Stimulated activated naive CD8-positive, alpha-beta T cell treated with anti-CD3 and anti-CD28 coated beads, Interleukin-15, amount 100 ng/mL, for 72 hours (primary cell): Measurements from ENCODE around the gene CKLF.
A peak's percentile ranks its signal among the peaks of the same experiment; 100 is the strongest.

Experiments
- ATAC-seq: fragments of 150-1000 bp; cut with Tn5 transposase; 2 replicates; pipeline ENCODE4 v1.10.0; 2021; ENCODE audit warnings: mild to moderate bottlenecking, moderate library complexity
- DNase-seq, 2 donors: peaks; one replicate each; pipeline ENCODE4 v3.0.0; 2021 to 2022
- H3K27ac Mint-ChIP-seq, 2 donors: one replicate each; pipeline ENCODE4 v1.8.0; 2022; ENCODE audit warnings: mild to moderate bottlenecking in 2 of 2, mixed read lengths in 2 of 2, moderate library complexity in 2 of 2
- H3K27me3 Mint-ChIP-seq: one replicate; pipeline ENCODE4 v1.8.0; 2022; ENCODE audit warnings: mixed read lengths
- H3K4me1 Mint-ChIP-seq: one replicate; pipeline ENCODE4 v1.8.0; 2022; ENCODE audit warnings: mild to moderate bottlenecking, mixed read lengths
- H3K4me3 Mint-ChIP-seq, 2 donors: one replicate each; pipeline ENCODE4 v1.8.0; 2022; ENCODE audit warnings: mild to moderate bottlenecking in 2 of 2, mixed read lengths in 2 of 2, moderate library complexity in 1 of 2
- H3K9me3 Mint-ChIP-seq, 2 donors: one replicate each; pipeline ENCODE4 v1.8.0; 2022; ENCODE audit warnings: mixed read lengths in 2 of 2

CKLF gene

DNA sequence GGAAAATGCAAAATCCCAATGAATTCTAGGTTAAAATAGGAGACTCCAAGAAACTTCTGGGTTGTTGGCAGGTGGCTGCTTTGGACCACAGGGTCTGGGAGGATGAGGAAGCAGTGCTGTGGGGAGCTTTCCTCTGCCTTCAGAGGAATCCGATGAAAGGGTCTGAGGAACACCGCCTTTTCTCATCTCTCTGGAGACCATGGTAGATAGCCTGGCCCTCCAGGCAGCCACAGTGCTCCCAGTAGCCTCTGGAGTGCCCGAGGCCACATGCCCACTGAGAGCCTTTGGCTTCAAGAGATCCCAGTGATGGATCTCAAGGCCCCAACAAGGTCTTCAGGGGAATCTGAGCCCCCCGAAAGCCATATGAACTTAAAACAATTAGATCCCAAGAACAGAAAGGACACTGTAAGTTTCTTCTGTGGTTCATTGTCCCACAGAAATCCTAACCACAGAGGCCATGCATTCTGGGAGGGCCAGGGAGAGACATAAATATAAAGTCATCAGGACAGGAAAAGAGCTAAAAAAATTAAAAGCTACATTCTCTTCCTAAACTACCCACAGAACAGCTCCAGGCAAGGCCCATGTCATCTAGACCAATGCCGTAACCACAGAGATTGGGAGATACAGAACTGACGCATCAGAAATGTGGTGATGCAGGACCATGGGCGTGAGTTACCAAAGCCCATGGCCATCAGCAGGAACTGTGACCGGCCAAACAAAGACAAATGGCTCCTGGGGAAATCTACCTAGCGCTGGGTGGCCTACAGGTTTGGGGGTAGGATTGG lies 26.8 kb upstream of the CKLF start:
- Mint-ChIP-seq H3K4me3 (no peak overlapping the region), H3K4me1 (peaks cover 89% of the 10 kb centered on the region), H3K27me3 (no peaks in the 10 kb centered on the region), H3K27ac (no peak overlapping the region), H3K9me3 (no peaks in the 10 kb centered on the region)
- DNase-seq (no peak), ATAC-seq (no peak)

DNA sequence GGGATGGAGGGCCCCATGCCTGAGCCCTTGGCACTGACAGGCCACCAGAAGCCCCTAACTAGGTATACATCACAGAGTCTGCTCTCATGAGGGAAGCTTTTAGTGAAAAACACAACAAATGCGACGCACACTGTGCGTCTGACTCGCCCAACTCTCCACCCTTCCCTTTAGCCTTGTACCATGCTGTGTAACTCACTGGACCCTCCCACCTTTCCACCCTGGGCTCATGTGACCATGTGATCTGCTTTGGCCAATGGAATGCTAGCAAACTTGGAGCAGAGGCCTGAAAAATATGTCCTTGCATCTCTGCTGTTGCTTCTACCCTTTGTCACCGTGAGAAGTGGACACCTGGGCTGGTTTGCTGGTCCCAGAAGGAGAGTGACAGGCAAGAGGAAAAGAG lies 24.1 kb upstream of the CKLF start:
- no peaks in the 10 kb centered on the region for H3K27me3 Mint-ChIP-seq
- peaks cover 62% of the 10 kb centered on the region for H3K4me1 Mint-ChIP-seq
- H3K4me3 Mint-ChIP-seq = no peak overlapping the region
- H3K9me3 Mint-ChIP-seq = no peaks in the 10 kb centered on the region
- H3K27ac Mint-ChIP-seq = no peak overlapping the region
- ATAC-seq (no peak), DNase-seq (no peak)

DNA sequence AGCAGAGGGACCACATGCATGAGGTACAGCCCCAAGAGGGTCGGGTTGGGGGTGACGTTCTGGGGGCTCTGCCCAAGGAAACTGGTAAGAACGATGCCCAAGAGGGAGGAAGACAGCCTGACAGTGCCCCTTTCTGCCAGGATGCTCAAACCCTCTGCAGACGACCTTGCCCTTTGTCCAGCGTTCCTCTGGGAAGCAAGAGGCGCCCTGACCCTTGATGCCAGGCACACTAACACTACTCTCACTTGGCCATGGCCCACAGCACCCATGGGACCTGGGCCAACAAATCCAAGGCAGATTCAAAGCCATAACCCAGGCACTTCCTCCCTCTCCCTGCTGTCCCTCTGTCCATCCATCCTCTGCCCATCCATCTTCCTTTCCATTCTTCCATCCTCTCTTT lies 22.9 kb upstream of the CKLF start:
- Mint-ChIP-seq H3K4me1 (peaks cover 50% of the 10 kb centered on the region), H3K27ac (no peak overlapping the region)

DNA sequence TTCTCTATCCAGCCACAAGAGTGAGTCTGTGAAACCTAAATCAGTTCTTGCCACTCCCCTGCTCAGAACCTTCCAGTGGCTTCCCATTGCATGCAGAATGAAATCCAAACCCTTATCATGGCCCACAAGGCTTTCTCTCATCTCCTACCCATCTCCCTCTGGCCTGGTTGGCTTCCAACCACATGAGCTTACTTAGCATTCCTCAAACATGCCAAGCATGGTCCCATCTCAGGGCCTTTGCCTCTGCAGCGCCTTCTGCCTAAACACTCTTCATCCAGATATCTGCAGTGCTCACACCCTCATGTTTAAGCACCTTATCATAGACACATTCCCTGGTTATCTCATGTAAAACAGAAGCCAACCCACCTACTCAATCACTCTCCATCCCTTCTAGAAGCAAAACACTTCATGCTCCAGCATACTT lies 18.0 kb upstream of the CKLF start:
- ATAC-seq = no peak
- peaks cover 12% of the 10 kb centered on the region for H3K4me1 Mint-ChIP-seq
- no peaks in the 10 kb centered on the region for H3K9me3 Mint-ChIP-seq
- no peaks in the 10 kb centered on the region for H3K27me3 Mint-ChIP-seq
- H3K27ac Mint-ChIP-seq = no peak overlapping the region
- DNase-seq = no peak
- no peak overlapping the region for H3K4me3 Mint-ChIP-seq

More for the DNA sequence above, 22.9 kb upstream of the CKLF start:
- ATAC-seq (no peak), DNase-seq (no peak)
- Mint-ChIP-seq H3K27me3 (no peaks in the 10 kb centered on the region), H3K4me3 (no peak overlapping the region), H3K9me3 (no peaks in the 10 kb centered on the region)

DNA sequence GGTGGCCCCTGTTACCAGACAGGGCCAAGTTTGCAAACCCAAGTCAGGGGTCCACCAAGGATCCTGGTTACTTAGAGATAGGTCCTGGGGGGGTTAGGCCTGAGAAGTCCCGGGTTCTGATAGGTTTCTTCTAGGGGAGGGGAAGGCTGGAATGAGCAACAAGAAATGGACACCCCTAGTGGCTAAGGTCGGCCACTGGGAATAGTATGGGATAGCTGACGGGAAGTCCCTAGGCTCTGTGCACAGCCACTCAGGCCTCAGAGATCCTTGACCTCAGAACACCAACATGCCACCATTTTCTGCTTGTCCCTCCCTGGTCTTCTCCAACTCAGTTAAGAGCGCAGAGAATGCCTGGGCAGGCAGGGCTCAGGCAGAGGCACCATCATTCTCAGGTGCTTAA lies 15.9 kb upstream of the CKLF start:
- Mint-ChIP-seq H3K4me3 (no peak overlapping the region), H3K27me3 (no peaks in the 10 kb centered on the region), H3K4me1 (peaks cover 16% of the 10 kb centered on the region), H3K27ac (no peak overlapping the region), H3K9me3 (no peaks in the 10 kb centered on the region)
- ATAC-seq (no peak), DNase-seq (no peak)

DNA sequence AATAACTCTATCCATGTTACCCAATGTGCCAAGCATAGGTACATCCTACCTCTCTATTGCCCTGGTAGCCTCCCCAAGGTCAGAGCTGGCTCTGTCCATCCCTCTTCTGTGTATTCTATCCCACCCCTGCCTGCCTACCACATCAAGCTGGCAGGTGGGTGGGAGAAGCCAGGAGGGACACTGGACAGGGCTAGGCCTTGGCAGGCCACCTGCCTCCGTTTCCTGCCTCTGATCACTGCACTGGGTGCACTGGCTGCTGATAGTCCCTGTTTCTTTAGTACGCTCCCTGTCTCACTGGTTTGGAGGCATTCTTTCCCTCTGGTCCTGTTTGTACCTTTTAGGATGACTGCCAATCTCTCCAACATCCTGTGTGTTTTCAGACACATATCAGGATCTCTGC lies 15.1 kb upstream of the CKLF start:
- peaks cover 16% of the 10 kb centered on the region for H3K4me1 Mint-ChIP-seq
- H3K9me3 Mint-ChIP-seq = no peaks in the 10 kb centered on the region
- H3K4me3 Mint-ChIP-seq = no peak overlapping the region
- H3K27ac Mint-ChIP-seq = no peak overlapping the region
- DNase-seq (no peak), ATAC-seq (no peak)
- H3K27me3 Mint-ChIP-seq = no peaks in the 10 kb centered on the region

DNA sequence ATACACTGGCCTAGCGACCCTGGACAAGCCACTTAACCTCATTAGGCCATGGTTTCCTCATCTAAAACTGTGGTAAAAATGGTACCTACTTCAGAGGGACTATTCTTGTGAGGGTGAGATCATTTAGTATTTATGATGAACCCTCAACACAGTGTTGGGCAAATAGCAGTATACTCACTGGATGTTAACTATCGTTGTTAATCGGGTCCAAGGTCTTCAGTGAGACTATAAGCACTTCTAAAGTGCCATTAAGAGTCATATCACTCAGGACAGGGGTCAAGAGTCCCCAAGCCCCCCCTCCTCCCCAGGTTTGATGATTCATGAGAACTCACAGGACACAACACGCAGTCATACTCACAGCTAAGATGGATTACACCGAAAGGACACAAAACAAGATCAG lies 13.5 kb upstream of the CKLF start:
- Mint-ChIP-seq H3K4me3 (no peak overlapping the region), H3K9me3 (no peaks in the 10 kb centered on the region), H3K27me3 (no peaks in the 10 kb centered on the region), H3K4me1 (peaks cover 20% of the 10 kb centered on the region), H3K27ac (no peak overlapping the region)
- ATAC-seq (no peak), DNase-seq (no peak)

DNA sequence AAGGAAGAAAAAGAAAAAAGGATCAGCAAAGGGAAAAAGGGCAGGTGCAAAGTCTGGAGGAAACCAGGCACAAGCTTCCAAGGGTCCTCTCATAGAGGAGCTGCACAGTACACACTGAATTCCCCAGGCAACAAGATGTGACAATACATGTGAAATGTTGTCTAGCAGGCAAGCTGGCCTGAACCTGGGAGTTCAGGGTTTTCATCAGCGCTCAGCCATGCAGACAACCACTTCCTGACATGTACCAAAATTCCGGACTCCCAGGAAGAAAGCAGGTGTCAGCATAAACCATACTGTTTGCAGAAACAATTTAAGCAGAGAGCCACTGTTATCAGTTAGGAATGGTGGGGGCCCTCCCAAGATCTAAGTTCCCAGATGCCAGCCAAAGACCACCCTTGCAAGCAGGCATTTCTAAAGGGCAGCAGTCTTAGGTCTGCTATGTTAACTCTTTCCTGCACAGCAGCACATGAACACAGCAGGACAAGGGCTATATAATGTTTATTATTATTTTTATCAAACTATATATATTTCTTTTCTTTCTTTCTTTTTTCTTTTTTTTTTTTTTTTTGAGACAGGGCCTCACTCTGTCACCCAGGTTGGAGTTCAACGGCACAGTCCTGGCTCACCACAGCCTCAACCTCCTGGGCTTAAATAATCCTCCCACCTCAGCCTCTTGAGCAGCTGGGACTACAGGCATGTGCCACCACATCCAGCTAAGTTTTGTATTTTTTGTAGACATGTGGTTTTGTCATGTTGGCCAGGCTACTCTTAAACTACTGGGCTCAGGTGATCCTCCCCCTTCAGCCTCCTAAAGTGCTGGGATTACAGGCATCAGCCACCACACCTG lies 12.5 kb upstream of the CKLF start:
- ATAC-seq (no peak), DNase-seq (no peak)
- peaks cover 26% of the 10 kb centered on the region for H3K4me1 Mint-ChIP-seq
- H3K4me3 Mint-ChIP-seq = no peak overlapping the region
- H3K27me3 Mint-ChIP-seq = no peaks in the 10 kb centered on the region
- no peaks in the 10 kb centered on the region for H3K9me3 Mint-ChIP-seq
- H3K27ac Mint-ChIP-seq = no peak overlapping the region

DNA sequence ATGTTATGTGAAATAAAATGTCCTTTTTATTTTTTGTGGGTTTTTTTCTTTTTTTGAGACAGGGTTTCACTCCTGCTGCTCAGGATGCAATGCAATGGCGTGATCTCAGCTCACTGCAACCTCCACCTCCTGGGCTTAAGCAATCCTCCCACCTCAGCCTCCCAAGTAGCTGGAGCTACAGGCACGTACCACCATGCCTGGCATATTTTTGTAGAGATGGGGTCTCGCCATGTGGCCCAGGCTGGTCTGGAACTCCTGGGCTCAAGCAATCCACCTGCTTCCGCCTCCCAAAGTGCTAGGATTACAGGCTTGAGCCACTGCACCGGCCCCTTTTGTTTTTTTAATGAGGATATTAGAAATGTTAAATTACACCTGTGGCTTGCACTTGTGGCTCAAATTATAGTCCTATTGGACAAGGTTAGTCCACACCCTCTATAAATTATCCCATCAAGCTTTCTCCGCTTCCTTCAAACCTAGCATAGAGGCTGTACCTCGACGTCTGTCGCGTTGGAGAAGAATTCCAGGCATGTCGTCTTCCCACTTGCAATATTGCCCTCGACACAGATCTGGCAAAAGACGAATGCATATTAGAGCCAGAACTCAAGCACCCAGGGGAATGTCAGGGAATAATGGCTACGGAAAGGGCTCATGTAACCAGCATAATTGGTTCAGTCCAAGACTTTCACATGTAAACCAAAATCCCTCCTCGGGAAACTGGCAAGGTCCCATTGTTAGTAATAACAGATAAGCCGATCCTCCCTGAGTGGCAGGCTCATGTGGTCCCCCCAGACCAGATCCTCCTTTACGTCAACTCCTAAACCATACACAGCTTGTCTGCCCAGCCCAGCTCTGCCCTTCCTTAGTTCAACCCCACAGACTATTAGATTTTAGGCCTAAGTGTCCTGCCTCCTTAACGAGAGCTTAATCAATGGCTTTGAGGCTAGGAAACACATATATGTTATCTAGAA lies 10.7 kb upstream of the CKLF start:
- Mint-ChIP-seq H3K9me3 (no peaks in the 10 kb centered on the region), H3K27me3 (no peaks in the 10 kb centered on the region), H3K4me3 (no peak overlapping the region), H3K4me1 (peaks cover 26% of the 10 kb centered on the region), H3K27ac (no peak overlapping the region)
- ATAC-seq (no peak), DNase-seq (no peak)

DNA sequence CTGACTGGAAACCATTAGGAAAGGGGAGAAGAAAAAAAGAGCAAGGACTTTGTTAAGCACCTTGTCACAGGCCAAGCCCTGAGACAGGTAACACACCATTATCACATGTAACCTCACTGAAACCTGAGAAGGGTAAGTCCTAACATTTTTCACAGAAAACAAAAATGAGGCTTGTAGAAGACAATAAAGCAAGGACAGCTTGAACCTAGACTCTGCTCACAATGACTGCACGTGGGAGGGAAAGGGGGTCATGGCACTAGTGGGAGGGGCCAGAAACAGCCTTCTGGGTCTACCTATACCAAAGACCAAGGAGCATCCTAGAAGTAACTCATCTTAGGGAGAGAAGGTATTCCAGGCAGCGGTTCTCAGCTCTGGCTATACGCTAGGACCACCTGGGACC lies 10.0 kb upstream of the CKLF start:
- Mint-ChIP-seq H3K4me1 (peaks cover 32% of the 10 kb centered on the region), H3K9me3 (no peaks in the 10 kb centered on the region), H3K4me3 (no peak overlapping the region), H3K27me3 (no peaks in the 10 kb centered on the region), H3K27ac (no peak overlapping the region)
- no peak for DNase-seq
- no peak for ATAC-seq

DNA sequence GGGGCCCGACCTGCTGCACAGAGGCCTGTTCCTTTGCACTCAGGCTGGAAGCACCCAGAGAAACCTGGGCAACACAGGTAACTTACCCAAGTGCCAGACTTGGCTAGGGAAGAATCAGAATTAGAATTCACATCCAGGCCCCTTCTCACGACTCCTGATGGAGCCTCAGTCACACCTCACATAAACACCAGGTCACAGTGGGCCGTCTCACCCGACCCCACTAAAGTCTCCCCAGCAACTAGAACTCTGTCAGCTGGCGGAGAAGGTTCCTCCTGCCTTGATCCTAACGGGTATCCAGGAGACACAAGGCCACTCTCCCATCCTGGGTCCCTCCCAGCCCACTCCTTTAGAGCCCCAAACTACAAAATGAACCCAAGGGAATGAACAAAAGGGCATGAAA lies 8.8 kb upstream of the CKLF start:
- H3K27me3 Mint-ChIP-seq = no peaks in the 10 kb centered on the region

DNA sequence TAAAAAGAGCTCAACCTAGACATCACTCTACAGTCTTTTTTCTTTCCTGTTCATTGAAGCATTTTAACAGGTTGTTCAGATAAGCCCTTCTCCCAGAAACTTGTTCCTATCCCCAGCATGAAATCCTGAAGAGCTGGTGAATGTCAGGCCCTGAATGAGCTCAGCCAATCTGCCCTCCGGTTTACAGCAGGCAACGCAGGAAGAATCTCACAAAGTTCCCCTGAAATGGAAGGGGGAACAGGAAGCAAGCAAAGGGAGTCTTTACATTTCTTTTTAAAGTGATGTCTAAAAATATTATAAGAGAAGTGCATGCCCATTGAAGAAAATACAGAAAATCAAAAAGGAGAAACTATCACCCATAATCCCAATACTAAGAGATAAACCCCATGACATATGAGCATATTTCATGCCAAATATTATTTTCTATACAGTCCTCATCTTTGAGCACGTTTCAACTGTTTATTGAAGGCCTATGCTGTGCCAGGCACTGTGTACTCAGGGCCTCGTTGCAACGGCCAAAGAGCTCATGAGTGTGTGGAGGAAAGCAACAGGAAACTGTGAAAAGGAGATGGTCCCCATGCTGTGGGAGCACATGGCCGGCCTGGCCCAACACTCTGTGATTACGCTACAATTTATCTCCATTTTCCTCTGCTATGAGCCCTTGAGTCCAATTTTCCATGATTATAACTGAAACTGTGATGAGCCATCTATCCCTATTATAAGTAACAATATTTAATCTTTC lies 8.2 kb upstream of the CKLF start:
- H3K4me1 Mint-ChIP-seq = peaks cover 46% of the 10 kb centered on the region
- ATAC-seq = no peak

More for the DNA sequence above, 8.8 kb upstream of the CKLF start:
- Mint-ChIP-seq H3K4me1 (peaks cover 43% of the 10 kb centered on the region), H3K9me3 (no peaks in the 10 kb centered on the region), H3K27ac (peak overlapping the region in 1 of 2 donors; percentile 23), H3K4me3 (no peak overlapping the region)
- ATAC-seq (no peak), DNase-seq (no peak)

DNA sequence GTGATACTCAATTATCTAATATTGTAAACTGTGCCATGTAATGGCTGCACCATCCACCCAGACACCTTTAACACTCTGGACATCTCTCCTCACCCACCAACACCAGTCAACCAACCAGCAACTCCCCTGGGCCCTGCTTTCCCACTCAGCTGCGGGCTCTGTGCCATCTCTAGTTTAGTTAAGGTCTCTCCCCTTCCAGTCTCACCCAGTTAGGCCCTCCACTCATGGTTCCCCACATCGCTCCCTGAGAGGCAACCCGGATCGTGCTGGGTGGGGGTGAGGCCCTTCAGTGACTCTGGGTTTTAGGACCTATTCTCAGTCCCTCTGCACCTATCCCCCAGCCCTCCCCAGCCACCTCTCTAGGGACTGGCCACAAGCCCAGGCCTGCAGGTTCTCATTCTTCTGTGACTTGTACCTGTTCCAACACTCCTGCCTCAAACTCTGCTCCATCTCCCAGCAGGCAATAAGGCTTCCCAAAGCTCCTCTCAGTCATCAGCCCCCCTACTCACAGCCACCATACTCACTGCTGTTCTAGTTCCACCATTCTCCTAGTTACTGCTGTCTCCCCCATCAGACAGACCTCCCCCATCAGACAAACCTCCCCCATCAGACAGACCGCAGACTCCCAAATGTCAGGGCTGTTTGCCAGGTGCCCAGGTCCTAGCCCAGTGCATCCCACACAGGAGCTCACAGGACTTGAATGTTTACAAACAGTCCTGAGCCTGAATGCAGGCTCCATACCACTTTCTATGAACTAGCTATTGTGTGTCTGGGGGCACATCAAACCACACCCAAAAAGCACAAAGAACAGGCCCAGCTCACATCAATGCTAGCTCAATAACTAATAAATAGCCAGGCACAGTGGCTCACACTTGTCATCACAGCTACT lies 5.0 kb upstream of the CKLF start:
- DNase-seq (no peak), ATAC-seq (no peak)
- H3K27ac Mint-ChIP-seq = peak overlapping the region; percentile 7 to 41
- peaks cover 55% of the 10 kb centered on the region for H3K4me1 Mint-ChIP-seq
- H3K4me3 Mint-ChIP-seq = no peak overlapping the region
- no peaks in the 10 kb centered on the region for H3K9me3 Mint-ChIP-seq
- H3K27me3 Mint-ChIP-seq = no peaks in the 10 kb centered on the region

More for the DNA sequence above, 8.2 kb upstream of the CKLF start:
- Mint-ChIP-seq H3K4me3 (no peak overlapping the region), H3K27me3 (no peaks in the 10 kb centered on the region), H3K27ac (no peak overlapping the region), H3K9me3 (no peaks in the 10 kb centered on the region)
- DNase-seq = no peak

DNA sequence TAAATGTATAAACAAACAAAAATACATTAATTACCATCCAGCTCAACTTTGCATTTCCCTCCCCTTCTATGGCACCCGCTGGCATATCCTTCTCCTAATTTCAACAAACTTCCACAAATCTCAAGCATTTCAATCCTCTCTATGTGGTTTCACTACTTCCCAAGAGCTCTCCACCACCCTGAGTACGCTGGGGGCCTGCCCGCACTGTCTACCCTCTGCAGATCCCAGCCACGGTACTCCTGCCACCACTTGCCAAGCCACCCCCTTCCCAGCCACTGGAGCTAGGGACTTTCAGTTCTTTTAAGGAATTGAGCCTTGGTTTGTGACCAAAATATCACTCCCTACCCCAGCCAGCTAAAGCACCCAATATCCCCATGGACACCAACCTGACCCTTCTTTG lies 4.3 kb upstream of the CKLF start:
- Mint-ChIP-seq H3K27me3 (no peaks in the 10 kb centered on the region), H3K4me1 (peaks cover 60% of the 10 kb centered on the region), H3K9me3 (no peaks in the 10 kb centered on the region), H3K27ac (peak overlapping the region in 1 of 2 donors; percentile 89), H3K4me3 (no peak overlapping the region)
- no peak for ATAC-seq
- DNase-seq = no peak
